ENCODE measurements around the gene BCAS2.

DNA sequence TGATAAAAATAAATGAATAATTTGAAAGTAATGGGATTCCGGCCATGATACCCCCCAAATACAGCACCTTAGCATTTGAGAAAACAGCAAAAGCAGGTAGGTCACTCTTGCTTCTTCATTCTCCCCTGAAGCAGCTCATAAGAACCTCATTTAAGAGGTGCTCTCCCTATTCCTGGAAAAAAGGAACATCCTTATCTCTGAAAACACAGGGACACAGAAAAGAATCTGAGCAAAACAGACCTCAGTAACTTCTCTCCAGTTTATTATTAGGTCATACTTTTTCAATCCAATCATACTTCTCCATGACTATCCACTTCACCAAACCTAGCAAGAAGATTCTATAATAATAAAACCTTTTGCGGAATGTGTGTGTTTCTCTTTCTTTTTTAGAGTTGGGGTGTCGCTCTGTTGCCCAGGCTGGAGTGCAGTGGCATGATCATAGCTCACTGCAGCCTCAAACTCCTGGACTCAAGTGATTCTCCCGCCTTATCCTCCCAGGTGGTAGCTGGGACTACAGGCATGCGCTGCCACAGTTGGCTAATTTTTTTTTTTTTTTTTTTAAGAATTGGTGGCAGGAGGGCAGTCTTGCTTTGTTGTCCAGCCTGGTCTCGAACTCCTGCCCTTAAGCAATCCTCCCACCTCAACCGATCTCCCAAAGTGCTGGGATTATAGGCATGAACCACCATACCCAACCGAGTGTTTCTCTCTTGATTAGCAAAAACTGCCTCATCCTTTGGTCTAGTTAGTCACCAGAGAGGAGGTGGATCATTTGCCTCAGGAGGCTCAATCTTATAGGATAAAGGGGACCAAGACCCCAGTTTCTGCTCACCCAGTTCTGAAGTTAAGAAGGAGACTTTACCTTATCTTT lies 59.8 kb downstream of the BCAS2 start:
- TF ChIP-seq, protein P1, sequence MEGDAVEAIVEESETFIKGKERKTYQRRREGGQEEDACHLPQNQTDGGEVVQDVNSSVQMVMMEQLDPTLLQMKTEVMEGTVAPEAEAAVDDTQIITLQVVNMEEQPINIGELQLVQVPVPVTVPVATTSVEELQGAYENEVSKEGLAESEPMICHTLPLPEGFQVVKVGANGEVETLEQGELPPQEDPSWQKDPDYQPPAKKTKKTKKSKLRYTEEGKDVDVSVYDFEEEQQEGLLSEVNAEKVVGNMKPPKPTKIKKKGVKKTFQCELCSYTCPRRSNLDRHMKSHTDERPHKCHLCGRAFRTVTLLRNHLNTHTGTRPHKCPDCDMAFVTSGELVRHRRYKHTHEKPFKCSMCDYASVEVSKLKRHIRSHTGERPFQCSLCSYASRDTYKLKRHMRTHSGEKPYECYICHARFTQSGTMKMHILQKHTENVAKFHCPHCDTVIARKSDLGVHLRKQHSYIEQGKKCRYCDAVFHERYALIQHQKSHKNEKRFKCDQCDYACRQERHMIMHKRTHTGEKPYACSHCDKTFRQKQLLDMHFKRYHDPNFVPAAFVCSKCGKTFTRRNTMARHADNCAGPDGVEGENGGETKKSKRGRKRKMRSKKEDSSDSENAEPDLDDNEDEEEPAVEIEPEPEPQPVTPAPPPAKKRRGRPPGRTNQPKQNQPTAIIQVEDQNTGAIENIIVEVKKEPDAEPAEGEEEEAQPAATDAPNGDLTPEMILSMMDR (IDR thresholded peaks at IDR 0.05), result no peak
- no peak for TF ChIP-seq POLR2A (IDR thresholded peaks at IDR 0.05)

Measured in Peyer's patch (tissue), 4 donors.